Measurements from ENCODE around the gene ZSCAN10.

ZSCAN10 gene

DNA sequence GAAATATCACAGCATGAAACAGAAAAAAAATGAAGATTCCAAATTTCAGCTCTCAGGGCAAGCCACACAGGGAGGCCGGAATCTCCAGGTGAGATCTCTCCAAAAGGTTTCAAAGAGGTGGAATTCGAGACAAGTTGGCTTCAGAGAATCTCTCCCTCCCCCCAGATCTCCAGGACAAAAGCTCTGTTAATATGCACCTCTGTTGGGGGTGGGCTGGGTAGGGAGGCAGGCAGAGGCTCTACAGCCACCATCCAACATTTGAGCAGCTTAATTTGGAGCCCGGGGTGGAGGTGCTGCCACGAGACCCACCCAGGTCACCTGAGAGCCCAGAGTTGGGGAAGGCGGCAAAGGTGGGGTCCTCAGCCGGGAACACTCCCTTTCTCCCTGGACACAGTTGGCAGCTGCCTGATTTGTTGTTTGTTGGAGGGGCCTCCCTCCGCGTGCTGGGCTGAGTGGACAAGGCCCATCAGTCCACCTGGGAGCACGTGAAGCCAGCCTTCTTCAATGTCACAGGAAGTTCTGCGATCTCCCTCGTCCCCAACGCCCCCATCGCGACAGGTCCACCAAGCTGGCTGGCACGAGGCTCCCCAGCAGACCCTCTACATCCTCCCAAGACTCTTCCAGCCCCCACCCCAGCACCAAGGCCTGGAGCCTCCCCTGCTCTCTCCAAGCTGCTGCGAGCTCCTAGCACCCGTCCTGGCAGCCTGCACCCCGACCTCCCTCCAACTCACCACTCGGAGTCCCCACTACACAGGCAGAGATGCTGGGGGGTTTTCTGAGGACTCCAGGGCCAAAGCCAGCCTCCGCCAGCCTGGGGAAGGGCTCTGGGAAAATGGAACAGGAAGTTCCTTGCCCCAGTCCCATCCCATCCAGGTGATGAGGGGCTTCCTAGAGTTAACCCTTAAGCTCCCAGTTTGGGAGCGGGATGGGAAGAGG is at the start of gene ZSCAN10:
TSS of gene ZSCAN10 (minus strand) at position 836 of the 936 bp plus-strand sequence. CDS start 6,357 bp downstream, outside the sequence.
- TF ChIP-seq ZBTB7A (IDR thresholded peaks at IDR 0.05; ENCODE audit: low read depth) (no peak), EGR1 (IDR thresholded peaks at IDR 0.05) (no peak), TCF12 (IDR thresholded peaks at IDR 0.05; ENCODE audit: low read depth) (no peak), FOXM1 (IDR thresholded peaks at IDR 0.05; ENCODE audit: borderline replicate concordance, low read depth) (no peak), YY1 (IDR thresholded peaks at IDR 0.05; ENCODE audit: low read depth) (no peak), NFIC (IDR thresholded peaks at IDR 0.05) (no peak), TEAD4 (IDR thresholded peaks at IDR 0.05) (no peak), EP300 (IDR thresholded peaks at IDR 0.05; ENCODE audit: borderline replicate concordance) (no peak), TAF1 (IDR thresholded peaks at IDR 0.05; ENCODE audit: low read depth) (no peak), CREB1 (IDR thresholded peaks at IDR 0.05; ENCODE audit: low read depth) (no peak), CEBPB (IDR thresholded peaks at IDR 0.05) (no peak), RAD21 (IDR thresholded peaks at IDR 0.05; ENCODE audit: low read depth) (no peak)
- TF ChIP-seq, protein P1, sequence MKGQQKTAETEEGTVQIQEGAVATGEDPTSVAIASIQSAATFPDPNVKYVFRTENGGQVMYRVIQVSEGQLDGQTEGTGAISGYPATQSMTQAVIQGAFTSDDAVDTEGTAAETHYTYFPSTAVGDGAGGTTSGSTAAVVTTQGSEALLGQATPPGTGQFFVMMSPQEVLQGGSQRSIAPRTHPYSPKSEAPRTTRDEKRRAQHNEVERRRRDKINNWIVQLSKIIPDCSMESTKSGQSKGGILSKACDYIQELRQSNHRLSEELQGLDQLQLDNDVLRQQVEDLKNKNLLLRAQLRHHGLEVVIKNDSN (IDR thresholded peaks at IDR 0.05): no peak
- TF ChIP-seq, protein P2, sequence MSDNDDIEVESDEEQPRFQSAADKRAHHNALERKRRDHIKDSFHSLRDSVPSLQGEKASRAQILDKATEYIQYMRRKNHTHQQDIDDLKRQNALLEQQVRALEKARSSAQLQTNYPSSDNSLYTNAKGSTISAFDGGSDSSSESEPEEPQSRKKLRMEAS (IDR thresholded peaks at IDR 0.05): no peak
- TF ChIP-seq, protein P3, sequence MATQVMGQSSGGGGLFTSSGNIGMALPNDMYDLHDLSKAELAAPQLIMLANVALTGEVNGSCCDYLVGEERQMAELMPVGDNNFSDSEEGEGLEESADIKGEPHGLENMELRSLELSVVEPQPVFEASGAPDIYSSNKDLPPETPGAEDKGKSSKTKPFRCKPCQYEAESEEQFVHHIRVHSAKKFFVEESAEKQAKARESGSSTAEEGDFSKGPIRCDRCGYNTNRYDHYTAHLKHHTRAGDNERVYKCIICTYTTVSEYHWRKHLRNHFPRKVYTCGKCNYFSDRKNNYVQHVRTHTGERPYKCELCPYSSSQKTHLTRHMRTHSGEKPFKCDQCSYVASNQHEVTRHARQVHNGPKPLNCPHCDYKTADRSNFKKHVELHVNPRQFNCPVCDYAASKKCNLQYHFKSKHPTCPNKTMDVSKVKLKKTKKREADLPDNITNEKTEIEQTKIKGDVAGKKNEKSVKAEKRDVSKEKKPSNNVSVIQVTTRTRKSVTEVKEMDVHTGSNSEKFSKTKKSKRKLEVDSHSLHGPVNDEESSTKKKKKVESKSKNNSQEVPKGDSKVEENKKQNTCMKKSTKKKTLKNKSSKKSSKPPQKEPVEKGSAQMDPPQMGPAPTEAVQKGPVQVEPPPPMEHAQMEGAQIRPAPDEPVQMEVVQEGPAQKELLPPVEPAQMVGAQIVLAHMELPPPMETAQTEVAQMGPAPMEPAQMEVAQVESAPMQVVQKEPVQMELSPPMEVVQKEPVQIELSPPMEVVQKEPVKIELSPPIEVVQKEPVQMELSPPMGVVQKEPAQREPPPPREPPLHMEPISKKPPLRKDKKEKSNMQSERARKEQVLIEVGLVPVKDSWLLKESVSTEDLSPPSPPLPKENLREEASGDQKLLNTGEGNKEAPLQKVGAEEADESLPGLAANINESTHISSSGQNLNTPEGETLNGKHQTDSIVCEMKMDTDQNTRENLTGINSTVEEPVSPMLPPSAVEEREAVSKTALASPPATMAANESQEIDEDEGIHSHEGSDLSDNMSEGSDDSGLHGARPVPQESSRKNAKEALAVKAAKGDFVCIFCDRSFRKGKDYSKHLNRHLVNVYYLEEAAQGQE (IDR thresholded peaks at IDR 0.05; ENCODE audit: low read depth): no peak

DNA sequence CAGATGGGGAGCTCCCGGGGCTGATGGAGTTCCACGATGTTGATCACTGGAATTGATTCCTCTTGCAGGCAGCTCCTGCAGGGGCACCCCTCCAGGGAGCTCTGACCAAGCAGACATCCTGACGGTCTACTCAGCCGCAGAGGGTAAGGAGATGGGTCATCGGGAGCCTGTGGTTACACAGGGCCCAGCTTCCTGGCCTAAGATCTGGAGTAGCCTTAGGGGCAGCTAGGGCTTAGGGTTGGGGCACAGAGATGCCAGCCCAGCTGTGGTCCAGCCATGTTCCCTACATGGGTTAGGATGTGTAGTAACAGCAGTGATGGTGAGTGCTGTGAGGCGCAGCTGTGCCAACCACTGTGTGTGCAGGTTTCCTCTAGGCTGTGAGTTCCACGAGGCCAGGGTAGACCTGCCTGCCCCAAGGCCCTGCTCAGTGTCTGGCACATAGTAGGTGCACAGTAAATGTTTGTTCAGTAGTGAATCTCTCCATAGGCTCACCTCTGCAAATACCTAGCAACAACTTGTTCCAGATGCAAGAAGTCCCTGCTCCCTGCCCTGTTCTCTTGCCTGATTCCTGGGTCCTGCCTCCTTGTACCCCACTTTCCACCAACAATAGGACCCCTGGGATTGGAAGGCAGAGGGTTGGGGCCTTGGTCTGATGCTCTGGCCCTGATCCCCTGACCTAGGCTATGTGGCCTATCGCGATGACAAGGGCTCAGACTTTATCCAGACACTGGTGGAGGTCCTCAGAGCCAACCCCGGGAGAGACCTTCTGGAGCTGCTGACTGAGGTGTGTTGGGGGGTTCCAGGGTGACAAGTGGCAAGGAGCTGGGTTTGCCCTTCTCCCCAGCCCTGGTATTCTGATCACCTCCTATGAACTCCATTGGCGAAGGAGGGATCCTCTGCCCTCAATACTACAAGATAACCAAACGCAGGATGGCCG is 49.4 kb upstream of the ZSCAN10 start:
- no peak for TF ChIP-seq RAD21 (IDR thresholded peaks at IDR 0.05; ENCODE audit: low read depth)
- TF ChIP-seq NFIC (IDR thresholded peaks at IDR 0.05): no peak
- TF ChIP-seq, protein P3 (IDR thresholded peaks at IDR 0.05; ENCODE audit: low read depth): no peak

GRCh38 chr16:3147757-3148104 is 48.6 kb upstream of the ZSCAN10 start:
- TF ChIP-seq, protein P3 (IDR thresholded peaks at IDR 0.05; ENCODE audit: low read depth): no peak
- TF ChIP-seq CREB1 (IDR thresholded peaks at IDR 0.05; ENCODE audit: low read depth) (no peak), CEBPB (IDR thresholded peaks at IDR 0.05) (no peak), TEAD4 (IDR thresholded peaks at IDR 0.05) (no peak), EGR1 (IDR thresholded peaks at IDR 0.05) (no peak)

DNA sequence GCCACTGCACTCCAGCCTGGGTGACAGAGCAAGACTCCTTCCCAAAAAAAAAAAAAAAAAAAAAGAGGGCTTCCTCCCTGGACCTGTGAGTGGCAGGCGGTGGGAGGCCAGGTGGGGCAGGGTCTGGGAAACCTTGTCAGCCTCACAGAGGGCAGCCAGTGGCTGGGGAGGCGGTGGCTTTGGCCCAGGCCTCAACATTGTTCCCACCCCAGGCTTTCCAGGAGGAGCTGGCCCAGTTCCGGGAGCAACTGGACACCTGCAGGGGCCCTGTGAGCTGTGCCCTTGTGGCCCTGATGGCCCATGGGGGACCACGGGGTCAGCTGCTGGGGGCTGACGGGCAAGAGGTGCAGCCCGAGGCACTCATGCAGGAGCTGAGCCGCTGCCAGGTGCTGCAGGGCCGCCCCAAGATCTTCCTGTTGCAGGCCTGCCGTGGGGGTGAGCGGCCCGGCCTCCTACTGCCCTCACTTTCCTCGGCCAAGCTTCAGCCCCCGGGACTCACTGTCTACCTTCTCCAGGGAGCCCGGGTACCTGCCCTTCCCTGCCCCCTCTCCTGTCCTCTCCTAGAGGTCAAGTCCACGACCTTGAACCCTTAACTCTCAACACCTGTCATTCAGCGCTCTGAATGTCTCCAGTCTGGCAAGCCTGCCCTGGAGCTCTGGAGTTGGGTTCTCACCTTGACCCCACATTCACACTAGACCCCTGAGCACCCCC is 48.1 kb upstream of the ZSCAN10 start:
- TF ChIP-seq NFIC (IDR thresholded peaks at IDR 0.05) (no peak), FOXM1 (IDR thresholded peaks at IDR 0.05; ENCODE audit: borderline replicate concordance, low read depth) (no peak), TAF1 (IDR thresholded peaks at IDR 0.05; ENCODE audit: low read depth) (no peak), ZBTB7A (IDR thresholded peaks at IDR 0.05; ENCODE audit: low read depth) (no peak), CEBPB (IDR thresholded peaks at IDR 0.05) (no peak)
- TF ChIP-seq, protein P1 (IDR thresholded peaks at IDR 0.05): no peak
